Neutrophil (primary cell): ENCODE measurements around the gene SCMH1.

Source experiments
- H3K27ac ChIP-seq: fragments of 200-600 bp; sonication (generic); 2 replicates; pipeline ENCODE4 v1.5.1; 2016; ENCODE audit warnings: mild to moderate bottlenecking, moderate library complexity
- H3K27me3 ChIP-seq: fragments of 200-600 bp; sonication (generic); 2 replicates; pipeline ENCODE4 v1.6.0; 2016; ENCODE audit warnings: mild to moderate bottlenecking
- H3K36me3 ChIP-seq: fragments of 200-600 bp; sonication (generic); 2 replicates; pipeline ENCODE4 v1.5.1; 2017
- H3K4me1 ChIP-seq, 2 experiments: fragments of 200-600 bp in 1 of 2; sonication (generic) in 1 of 2; 1 replicate in 1 of 2; 2 replicates in 1 of 2; pipeline versions ENCODE4 v1.5.1 to v1.6.1; 2013 to 2016; ENCODE audit warnings: low read depth in 1 of 2, low read length in 1 of 2, mild to moderate bottlenecking in 1 of 2, moderate library complexity in 1 of 2; ENCODE audit not compliant: control insufficient read depth in 1 of 2, insufficient read depth in 1 of 2
- H3K4me3 ChIP-seq, 2 experiments: fragments of 200-600 bp in 1 of 2; sonication (generic) in 1 of 2; 1 replicate in 1 of 2; 2 replicates in 1 of 2; pipeline ENCODE4 v1.5.1; 2013 to 2016; ENCODE audit warnings: low read depth in 1 of 2, low read length in 1 of 2, mild to moderate bottlenecking in 1 of 2, moderate library complexity in 1 of 2
- H3K9me3 ChIP-seq: fragments of 200-600 bp; sonication (generic); 2 replicates; pipeline ENCODE4 v1.5.1; 2016
- TF ChIP-seq, protein P1 (sequence below): fragments of 200-600 bp; sonication (generic); IDR thresholded peaks from 2 replicates; pipeline ENCODE4 v1.5.1; 2016; ENCODE audit warnings: antibody characterized with exemption

SCMH1 gene

GRCh38 chr1:41003127-41003639, 238.9 kb downstream of the SCMH1 start:
- TF ChIP-seq, protein P1, sequence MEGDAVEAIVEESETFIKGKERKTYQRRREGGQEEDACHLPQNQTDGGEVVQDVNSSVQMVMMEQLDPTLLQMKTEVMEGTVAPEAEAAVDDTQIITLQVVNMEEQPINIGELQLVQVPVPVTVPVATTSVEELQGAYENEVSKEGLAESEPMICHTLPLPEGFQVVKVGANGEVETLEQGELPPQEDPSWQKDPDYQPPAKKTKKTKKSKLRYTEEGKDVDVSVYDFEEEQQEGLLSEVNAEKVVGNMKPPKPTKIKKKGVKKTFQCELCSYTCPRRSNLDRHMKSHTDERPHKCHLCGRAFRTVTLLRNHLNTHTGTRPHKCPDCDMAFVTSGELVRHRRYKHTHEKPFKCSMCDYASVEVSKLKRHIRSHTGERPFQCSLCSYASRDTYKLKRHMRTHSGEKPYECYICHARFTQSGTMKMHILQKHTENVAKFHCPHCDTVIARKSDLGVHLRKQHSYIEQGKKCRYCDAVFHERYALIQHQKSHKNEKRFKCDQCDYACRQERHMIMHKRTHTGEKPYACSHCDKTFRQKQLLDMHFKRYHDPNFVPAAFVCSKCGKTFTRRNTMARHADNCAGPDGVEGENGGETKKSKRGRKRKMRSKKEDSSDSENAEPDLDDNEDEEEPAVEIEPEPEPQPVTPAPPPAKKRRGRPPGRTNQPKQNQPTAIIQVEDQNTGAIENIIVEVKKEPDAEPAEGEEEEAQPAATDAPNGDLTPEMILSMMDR: no peak
- Histone ChIP-seq H3K4me3 (no peak overlapping the region), H3K27ac (no peak overlapping the region), H3K27me3 (no peaks in the 10 kb centered on the region), H3K36me3 (peaks cover 25% of the 10 kb centered on the region), H3K4me1 (no peaks in the 10 kb centered on the region), H3K9me3 (no peaks in the 10 kb centered on the region)

DNA sequence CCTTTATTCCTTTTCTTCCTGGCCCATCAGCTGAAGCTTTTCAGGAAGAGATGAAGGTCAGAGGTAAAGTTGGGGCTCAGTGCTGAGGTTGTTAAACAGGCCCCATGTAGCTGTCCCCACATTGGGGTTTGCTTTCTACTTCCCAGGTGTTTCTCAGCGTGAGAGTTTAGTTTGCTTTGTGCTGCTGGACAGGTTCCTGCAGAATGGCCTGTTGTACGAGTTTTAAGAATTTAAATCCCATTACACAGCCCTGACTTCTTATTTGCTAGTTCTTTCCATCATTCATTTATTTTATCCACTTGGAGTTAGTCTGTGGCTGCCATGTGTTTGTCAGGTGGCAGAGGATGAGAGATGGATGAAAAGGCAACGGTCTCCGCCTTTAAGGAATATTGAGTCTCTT, 243.4 kb downstream of the SCMH1 start:
- TF ChIP-seq, protein P1: no peak
- Histone ChIP-seq H3K36me3 (peaks cover 17% of the 10 kb centered on the region), H3K4me3 (no peak overlapping the region), H3K27me3 (no peaks in the 10 kb centered on the region), H3K27ac (no peak overlapping the region), H3K9me3 (no peaks in the 10 kb centered on the region), H3K4me1 (no peaks in the 10 kb centered on the region)

- no peaks in the 10 kb centered on the region for H3K27me3 ChIP-seq
- no peaks in the 10 kb centered on the region for H3K4me1 ChIP-seq
- H3K4me3 ChIP-seq: no peak overlapping the region
- H3K9me3 ChIP-seq: no peaks in the 10 kb centered on the region
- H3K27ac ChIP-seq: no peak overlapping the region
- peaks cover 17% of the 10 kb centered on the region for H3K36me3 ChIP-seq
- TF ChIP-seq, protein P1: no peak
Observed at GRCh38 chr1:40997096-40997495, 245.0 kb downstream of the SCMH1 start.

- Histone ChIP-seq H3K27me3 (no peaks in the 10 kb centered on the region), H3K36me3 (peaks cover 26% of the 10 kb centered on the region)
- TF ChIP-seq, protein P1: no peak
Observed at GRCh38 chr1:40989066-40989465, 253.0 kb downstream of the SCMH1 start.

DNA sequence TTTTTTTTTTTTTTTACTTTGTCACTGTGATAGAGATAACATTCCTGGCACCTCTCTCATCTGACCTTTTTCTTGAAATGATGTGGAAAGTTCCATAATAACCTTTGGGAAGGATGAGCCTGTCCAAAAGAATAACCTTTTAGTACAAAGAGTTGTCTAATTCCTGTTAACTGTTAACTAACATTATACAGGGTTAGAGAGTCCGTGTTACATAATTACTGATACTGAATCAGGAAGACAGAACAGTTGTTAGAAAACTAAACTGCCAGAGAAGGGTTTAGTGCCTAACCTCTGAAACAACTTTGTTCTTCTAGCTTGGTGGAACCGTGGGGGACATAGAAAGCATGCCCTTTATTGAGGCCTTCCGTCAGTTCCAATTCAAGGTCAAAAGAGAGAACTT, 253.8 kb downstream of the SCMH1 start:
- Histone ChIP-seq H3K36me3 (peaks cover 26% of the 10 kb centered on the region), H3K4me1 (no peaks in the 10 kb centered on the region), H3K27me3 (no peaks in the 10 kb centered on the region), H3K9me3 (no peaks in the 10 kb centered on the region), H3K4me3 (no peak overlapping the region), H3K27ac (no peak overlapping the region)
- TF ChIP-seq, protein P1: no peak

More at GRCh38 chr1:40989066-40989465, 253.0 kb downstream of the SCMH1 start:
- no peak overlapping the region for H3K4me3 ChIP-seq
- no peaks in the 10 kb centered on the region for H3K9me3 ChIP-seq
- H3K4me1 ChIP-seq: no peaks in the 10 kb centered on the region
- no peak overlapping the region for H3K27ac ChIP-seq
